SU-DHL-6 (cell line): ENCODE measurements around the gene FAM162A.

Experiments used
- EZH2phosphoT487 ChIP-seq: fragments of 200-600 bp; sonication (generic), shearing (Covaris generic); conservative IDR thresholded peaks from 2 replicates; pipeline ENCODE4 v1.6.1; 2018; ENCODE audit warnings: mild to moderate bottlenecking, antibody characterized with exemption, low read length, moderate library complexity, mixed read lengths
- TF ChIP-seq, protein P1 (sequence below): fragments of 200-600 bp; sonication (generic); IDR thresholded peaks from one replicate; pipeline ENCODE4 v1.5.1; 2017; ENCODE audit warnings: antibody characterized with exemption, mild to moderate bottlenecking, low read length, moderate library complexity; ENCODE audit not compliant: insufficient read depth, poor library complexity, severe bottlenecking

DNA sequence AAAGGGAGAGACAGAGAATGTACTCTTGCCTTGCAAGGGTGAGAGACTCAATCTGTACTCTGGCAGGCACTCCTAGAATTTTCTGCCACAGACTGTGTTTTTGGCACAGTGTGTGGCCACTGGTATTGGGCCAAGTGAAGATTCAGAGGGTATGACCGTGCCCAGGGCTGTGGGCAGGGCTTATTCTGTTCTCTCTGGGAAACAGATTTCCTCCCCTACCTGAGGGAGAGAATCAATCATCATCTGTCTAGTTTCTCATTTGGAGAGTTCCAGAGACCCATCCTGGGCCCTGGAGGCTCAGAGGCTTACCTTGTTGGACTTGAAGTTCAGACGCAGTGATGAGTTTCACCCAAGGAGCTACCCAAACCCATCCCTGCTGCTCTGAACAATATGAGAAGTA lies 30.8 kb upstream of the FAM162A start:
- TF ChIP-seq, protein P1, sequence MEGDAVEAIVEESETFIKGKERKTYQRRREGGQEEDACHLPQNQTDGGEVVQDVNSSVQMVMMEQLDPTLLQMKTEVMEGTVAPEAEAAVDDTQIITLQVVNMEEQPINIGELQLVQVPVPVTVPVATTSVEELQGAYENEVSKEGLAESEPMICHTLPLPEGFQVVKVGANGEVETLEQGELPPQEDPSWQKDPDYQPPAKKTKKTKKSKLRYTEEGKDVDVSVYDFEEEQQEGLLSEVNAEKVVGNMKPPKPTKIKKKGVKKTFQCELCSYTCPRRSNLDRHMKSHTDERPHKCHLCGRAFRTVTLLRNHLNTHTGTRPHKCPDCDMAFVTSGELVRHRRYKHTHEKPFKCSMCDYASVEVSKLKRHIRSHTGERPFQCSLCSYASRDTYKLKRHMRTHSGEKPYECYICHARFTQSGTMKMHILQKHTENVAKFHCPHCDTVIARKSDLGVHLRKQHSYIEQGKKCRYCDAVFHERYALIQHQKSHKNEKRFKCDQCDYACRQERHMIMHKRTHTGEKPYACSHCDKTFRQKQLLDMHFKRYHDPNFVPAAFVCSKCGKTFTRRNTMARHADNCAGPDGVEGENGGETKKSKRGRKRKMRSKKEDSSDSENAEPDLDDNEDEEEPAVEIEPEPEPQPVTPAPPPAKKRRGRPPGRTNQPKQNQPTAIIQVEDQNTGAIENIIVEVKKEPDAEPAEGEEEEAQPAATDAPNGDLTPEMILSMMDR = no peak
- TF ChIP-seq EZH2phosphoT487 = no peak
